Measurements from ENCODE around the gene ZNF467. TPM values are rescaled to one million over a fixed set of nuclear protein-coding genes. Genes with fewer than 3 reads are reported as not detected.

The ZNF467 gene
- total RNA-seq, 2 donors from 2014 or later: 9.9 to 13.2 TPM

- Histone ChIP-seq H3K27ac (peak overlapping the region in 3 of 4 donors; percentile 36 to 79 (median 56)), H3K9me3 (no peaks in the 10 kb centered on the region), H3K27me3 (no peaks in the 10 kb centered on the region), H3K36me3 (replicated peaks in 1 of 2; ENCODE audit: insufficient read depth in 1 of 2, low read depth in 2 of 2) (no peaks in the 10 kb centered on the region), H3K4me1 (peaks cover 21% of the 10 kb centered on the region), H3K4me3 (no peak overlapping the region)
- no peak for ATAC-seq
- intact Hi-C loops (cut with DNase I): no loop called here
- DNase-seq: peak in 3 of 4 donors; percentile 27 to 43 (median 35)
- WGBS, 2 donors: 38 to 47% methylated on average over 23 to 27 of the region's 27 CpGs
- no peak for TF ChIP-seq CTCF (IDR thresholded peaks at IDR 0.05)
- no peak for TF ChIP-seq POLR2A (IDR thresholded peaks at IDR 0.05)
These were observed 1.1 kb upstream of the ZNF467 start for GRCh38 chr7:149774237-149775175.

- Histone ChIP-seq H3K27me3 (no peaks in the 10 kb centered on the region), H3K9me3 (no peaks in the 10 kb centered on the region), H3K36me3 (replicated peaks in 1 of 2; ENCODE audit: insufficient read depth in 1 of 2, low read depth in 2 of 2) (peaks cover 0 to 3% of the 10 kb centered on the region in 2 donors), H3K4me3 (peak overlapping the region; percentile 57 to 65), H3K4me1 (peaks cover 21% of the 10 kb centered on the region), H3K27ac (peak overlapping the region; percentile 21 to 86 (median 74))
- 0% methylated on average over 8 to 39 of the region's 55 CpGs for WGBS, 2 donors
- peak; percentile 8 for ATAC-seq
- TF ChIP-seq CTCF (IDR thresholded peaks at IDR 0.05): no peak
- TF ChIP-seq POLR2A (IDR thresholded peaks at IDR 0.05): no peak
- peak; percentile 27 to 50 (median 44) for DNase-seq
- intact Hi-C loops (cut with DNase I): no loop called here
These were observed 393 bp downstream of the ZNF467 start for GRCh38 chr7:149772956-149773434.

- no peak for TF ChIP-seq CTCF (IDR thresholded peaks at IDR 0.05)
- TF ChIP-seq POLR2A (IDR thresholded peaks at IDR 0.05): no peak
- Histone ChIP-seq H3K27me3 (no peaks in the 10 kb centered on the region), H3K9me3 (no peaks in the 10 kb centered on the region), H3K4me3 (peak overlapping the region; percentile 57 to 65), H3K4me1 (peaks cover 21% of the 10 kb centered on the region), H3K27ac (peak overlapping the region; percentile 73 to 86 (median 77)), H3K36me3 (replicated peaks in 1 of 2; ENCODE audit: insufficient read depth in 1 of 2, low read depth in 2 of 2) (peaks cover 0 to 5% of the 10 kb centered on the region in 2 donors)
- no peak for ATAC-seq
- intact Hi-C loops (cut with DNase I): no loop called here
- WGBS, 2 donors: 0 to 1% methylated on average over 22 to 31 of the region's 47 CpGs
- peak in 3 of 4 donors; percentile 24 to 49 (median 41) for DNase-seq
These were observed 990 bp downstream of the ZNF467 start for GRCh38 chr7:149772241-149772955.

GRCh38 chr7:149771720-149772240 lies 1.6 kb downstream of the ZNF467 start:
- H3K27ac ChIP-seq: peak overlapping the region; percentile 73 to 86 (median 77)
- H3K27me3 ChIP-seq: no peaks in the 10 kb centered on the region
- H3K4me3 ChIP-seq: peak overlapping the region; percentile 57 to 65
- peaks cover 0 to 5% of the 10 kb centered on the region in 2 donors for H3K36me3 ChIP-seq (replicated peaks in 1 of 2; ENCODE audit: insufficient read depth in 1 of 2, low read depth in 2 of 2)
- intact Hi-C loops (cut with DNase I): no loop called here
- H3K4me1 ChIP-seq: peaks cover 21% of the 10 kb centered on the region
- H3K9me3 ChIP-seq: no peaks in the 10 kb centered on the region
- TF ChIP-seq POLR2A (IDR thresholded peaks at IDR 0.05): peak in 2 of 3 donors; percentile 53 to 68
- TF ChIP-seq CTCF (IDR thresholded peaks at IDR 0.05): no peak
- ATAC-seq (peak; percentile 89), DNase-seq (peak; percentile 94 to 95 (median 94))
- WGBS, 2 donors: 1% methylated on average over 15 to 16 of the region's 37 CpGs

Data from body of pancreas (tissue), 4 donors.